T-helper 9 cell (primary cell): ENCODE measurements around the gene NAA35.
"Not testable (repeated sequence)": the region's sequence is repeated elsewhere in the genome, so short reads cannot be mapped to it uniquely, and the experiment has no call there.

ENCODE experiments used
- DNase-seq: peaks from one replicate; pipeline ENCODE4 v3.0.0-alpha.2; 2020
- total RNA-seq, 2 donors: gene quantifications; one replicate each; lab custom pipeline; 2026; lab: John Stamatoyannopoulos, UW

The NAA35 gene
- total RNA-seq, result 34.8 to 54.3 reads per million in 2 donors

DNA sequence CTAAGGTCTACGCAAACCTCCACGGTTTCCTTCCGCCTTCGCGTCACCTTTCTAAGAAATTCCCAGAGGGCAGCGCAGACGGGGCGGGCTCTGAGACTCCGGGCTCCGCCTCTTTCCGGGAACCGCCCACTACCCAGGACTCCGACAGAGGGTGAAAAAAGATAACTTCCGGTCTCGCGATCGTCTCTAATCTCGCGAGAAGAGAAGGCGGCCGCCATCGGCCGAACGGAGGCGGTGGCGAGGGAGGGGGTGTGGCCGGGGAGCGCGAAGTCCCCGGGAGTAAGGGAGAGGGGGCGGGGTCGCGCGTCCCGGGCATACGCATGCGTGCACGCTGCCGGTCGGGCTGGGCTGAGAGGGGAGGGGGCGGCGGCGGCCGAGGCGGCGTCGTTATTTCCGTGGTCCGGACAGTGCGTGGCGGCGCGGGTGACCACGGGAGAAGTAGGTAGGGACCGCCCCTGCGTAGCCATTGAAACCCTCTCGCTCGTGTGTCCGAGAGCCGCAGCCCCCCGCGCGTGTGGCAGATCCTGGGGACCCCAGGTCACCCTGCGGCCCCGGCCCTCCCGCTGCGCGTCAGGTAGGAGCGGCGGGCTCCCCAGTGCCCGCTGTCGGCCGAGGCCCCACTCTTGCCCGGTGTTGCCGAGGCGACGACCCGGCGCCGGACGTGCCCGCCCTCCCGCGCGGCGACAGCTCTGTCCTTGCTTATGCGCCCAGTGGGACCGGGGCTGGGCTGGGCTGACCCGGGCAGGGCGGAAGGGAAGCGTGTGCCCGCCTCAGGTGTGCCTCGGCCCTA lies at the start of gene NAA35:
Gene NAA35 (plus strand): TSS at position 315 of the 790 bp plus-strand sequence. CDS start 1,014 bp downstream, outside the sequence.
- peak; percentile 98 for DNase-seq

GRCh38 chr9:85892401-85892800 lies 48.5 kb upstream of the NAA35 start:
- no peak for DNase-seq

DNA sequence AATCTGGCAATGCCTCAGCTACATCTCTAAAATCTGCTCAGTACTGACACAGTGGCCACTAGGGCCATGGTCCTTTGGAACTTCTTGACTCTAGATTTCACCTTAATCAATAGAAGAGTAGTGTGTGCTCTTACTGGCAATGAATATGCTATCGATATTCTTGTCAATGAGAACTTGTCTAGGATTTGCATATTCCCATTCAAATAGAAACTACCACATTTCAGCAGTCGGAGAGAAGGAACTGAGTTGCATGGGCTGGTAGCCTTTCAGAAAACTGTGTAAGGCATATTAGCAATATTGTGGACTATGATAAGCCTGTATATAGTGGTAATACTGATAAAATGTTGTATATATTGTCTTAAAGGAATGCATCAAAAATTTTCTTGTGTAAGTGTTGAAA lies 45.3 kb upstream of the NAA35 start:
- DNase-seq, result no peak

DNA sequence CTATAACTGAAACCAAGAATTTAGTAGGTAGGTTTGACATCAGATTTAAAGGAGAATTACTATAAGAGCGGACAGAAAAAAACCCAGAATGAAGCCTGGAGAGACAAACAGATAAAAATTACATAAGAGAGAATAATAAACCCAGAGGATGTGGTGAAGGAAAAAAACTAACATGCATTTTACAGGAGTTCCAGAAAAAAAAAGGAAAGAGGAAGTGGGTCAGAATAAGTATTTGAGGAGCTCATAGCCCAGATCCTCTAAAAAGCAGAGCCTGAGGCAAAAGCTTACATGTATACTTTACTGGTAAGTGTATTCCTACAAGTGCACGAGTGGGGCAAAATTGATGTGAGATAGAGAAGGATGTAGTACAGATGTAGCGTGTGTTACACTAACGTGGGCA lies 43.1 kb upstream of the NAA35 start:
- no peak for DNase-seq

GRCh38 chr9:85898332-85898731 lies 42.6 kb upstream of the NAA35 start:
- no peak for DNase-seq

GRCh38 chr9:85899388-85899787 lies 41.6 kb upstream of the NAA35 start:
- DNase-seq, result no peak

- peak; percentile 13 for DNase-seq
These were observed 40.3 kb upstream of the NAA35 start for GRCh38 chr9:85900504-85901201.

DNA sequence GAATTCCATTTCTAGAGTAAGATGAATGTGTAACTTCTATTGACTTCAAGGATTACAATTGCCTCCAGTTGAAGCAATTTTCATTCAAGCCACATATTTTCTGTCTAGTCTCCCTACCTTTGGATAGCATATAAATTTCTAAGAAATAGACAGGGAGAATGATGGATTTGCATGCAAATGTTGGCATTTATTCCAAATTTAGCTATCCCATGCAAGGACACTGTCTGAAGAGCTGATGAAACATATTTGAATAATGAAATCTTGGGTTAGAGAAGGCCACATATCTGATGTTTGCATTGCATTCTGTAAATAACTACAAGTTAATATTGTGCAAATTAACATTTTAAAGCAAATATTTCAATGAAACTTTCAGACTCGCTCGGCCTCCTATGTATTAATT lies 36.0 kb upstream of the NAA35 start:
- DNase-seq, result no peak

- DNase-seq, result no peak
These were observed 35.0 kb upstream of the NAA35 start for GRCh38 chr9:85905957-85906356.

DNA sequence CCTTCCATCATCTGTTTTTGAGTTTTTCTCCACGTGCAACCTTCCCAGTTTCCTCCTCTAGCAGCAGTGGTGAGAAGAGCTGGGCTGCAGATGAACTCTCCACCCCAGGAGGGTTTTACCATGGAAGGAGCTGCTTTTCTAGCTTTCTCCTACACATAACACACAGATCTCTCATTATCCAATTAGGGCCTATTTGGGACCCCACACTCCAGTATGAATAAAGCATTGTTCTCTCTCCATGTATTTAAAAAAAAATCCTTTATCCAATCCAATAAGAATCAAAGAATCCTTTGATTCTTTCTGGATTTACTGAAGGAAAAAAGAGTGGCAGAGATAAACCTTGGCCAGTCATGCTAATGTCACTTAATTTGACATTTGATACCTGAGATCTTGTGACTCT lies 31.6 kb upstream of the NAA35 start:
- DNase-seq, result no peak

DNA sequence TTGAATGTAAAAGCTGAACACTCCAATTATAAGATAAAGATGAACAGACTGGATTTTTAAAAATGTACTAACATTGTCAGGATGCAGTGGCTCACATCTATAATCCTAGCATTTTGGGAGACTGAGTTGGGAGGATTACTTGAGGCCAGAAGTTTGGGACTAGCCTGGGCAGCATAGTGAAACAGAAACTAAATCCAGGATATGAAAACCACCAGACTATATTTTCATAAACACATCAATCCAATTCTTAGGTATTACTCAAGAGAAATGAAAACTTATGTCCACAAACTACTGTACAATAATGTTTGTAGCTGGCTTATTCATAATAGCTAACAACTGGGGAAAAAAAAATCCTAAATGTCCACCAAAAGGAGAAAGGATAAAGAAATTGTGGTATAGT lies 26.8 kb upstream of the NAA35 start:
- DNase-seq, result no peak

DNA sequence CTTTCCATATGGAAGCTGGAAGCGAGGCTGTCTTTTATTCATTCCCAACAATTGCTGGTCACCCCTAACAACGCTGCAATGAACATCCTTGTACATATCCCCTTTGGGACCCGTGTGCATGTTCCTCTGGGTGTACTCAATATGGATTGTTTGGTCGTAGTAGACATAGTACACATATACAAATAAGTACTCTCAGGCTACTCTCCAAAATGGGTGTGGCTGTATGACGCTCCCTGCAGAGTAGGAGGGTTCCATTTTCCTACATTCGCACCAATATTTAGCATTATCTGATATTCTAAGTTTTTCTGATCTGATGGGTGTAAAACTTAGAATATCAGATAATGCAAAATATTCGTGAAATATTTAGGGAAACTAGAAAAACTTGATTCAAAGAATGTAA lies 23.2 kb upstream of the NAA35 start:
- DNase-seq, result no peak

- no peak for DNase-seq
These were observed 15.5 kb upstream of the NAA35 start for GRCh38 chr9:85925493-85925892.

DNA sequence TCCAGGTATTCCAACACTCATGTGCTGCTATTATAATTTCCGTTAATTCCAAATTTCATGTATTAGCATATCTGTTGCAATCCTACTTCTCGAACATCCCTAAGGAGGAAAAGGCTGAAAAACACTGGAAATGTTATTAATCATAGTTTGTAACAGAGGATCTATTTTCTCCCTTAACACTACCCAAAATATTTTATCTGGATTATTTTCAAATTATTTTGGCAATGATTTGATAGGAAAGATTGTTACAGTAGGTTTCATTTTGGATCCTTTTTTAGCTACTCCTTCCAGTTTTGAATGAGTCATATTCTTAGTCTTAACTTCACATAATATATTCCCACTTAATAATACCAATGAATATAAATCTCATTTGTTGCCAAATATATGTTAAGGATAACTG lies 13.9 kb upstream of the NAA35 start:
- DNase-seq, result no peak

DNA sequence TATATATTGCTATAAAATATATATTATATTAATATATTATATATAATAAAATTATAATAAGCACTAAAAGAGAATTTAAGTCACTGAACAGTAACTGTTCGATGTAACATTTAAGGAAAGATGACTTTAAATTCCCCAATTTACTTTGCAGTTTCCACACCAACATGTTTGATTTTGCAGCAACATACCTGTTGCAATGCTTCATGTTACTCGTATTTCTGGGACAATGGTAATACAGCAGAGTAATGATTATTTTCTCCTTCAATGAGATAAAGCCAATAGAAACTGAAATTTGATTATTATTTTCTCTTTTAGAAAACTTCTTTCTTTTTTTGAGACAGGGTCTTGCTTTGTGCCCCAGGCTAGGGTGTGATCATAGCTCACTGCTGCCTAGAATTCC lies 9.5 kb upstream of the NAA35 start:
- DNase-seq, result no peak

- not testable (repeated sequence) for DNase-seq
These were observed 5.0 kb upstream of the NAA35 start for GRCh38 chr9:85935950-85936349.

DNA sequence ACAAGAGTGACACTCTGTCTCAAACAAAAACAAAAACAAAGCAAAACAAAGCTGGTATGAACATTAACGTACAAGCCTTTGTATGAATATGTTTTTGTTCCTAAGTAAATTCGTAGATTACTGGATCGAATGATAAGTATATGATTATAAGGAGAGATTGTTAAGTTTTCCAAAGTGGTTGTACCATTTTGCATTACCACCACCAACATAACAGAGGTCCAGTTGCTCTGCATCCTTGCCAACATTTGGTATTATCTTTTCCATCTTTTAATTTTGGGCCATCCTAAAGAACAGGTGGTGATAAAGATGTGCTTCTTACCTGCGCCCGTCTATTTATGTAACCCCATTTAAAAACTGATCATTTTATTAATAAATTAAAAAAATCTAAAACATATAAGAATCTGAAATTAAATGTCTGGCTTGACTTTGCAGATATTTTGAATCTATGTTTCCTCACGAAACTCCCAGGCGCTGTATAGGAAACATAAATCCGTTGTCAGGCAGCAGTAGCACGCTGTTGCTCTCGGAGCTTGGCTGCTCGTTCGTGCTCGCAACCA lies 593 bp upstream of the NAA35 start:
- DNase-seq, result no peak

GRCh38 chr9:85941622-85941940 lies 635 bp downstream of the NAA35 start:
- DNase-seq, result no peak

GRCh38 chr9:85941966-85942912 lies 1.3 kb downstream of the NAA35 start:
- DNase-seq, result no peak

DNA sequence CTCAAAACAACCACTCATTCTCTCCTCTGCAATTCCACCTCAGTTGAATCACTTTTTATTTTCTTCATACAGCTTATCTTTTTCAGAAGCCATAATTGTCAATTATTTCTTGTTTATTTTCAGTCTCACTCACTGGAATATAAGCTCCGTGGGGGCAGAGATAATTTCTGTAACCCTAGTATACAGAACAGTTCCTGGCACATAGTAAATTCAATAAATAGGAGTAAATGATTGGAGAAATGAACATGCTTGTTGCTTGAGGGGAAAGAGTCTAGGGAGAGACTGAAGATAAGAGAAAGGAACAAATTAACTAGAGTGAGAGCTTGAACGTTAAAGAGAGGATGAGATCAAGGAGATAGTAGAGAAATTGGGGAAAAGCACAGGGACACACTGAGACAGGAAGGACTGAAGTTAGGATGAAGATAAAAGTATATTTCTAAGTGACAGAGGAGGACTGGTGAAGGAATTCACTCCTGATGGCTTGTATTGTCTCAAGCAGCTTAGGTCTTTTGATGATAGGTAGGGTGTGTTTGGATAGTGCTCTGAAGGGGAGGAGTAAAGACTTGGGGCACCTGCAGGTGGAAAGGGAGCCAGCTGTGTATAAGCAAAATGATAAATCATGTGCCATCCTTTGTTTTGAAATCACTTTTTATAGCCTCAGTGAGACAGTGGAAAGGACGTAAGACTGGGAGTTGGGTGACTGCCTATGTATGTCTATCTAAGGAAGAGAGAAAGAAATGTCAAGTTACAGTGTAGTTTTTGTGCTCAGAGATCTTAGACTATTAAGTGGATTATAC lies 2.2 kb downstream of the NAA35 start:
- DNase-seq, result no peak

DNA sequence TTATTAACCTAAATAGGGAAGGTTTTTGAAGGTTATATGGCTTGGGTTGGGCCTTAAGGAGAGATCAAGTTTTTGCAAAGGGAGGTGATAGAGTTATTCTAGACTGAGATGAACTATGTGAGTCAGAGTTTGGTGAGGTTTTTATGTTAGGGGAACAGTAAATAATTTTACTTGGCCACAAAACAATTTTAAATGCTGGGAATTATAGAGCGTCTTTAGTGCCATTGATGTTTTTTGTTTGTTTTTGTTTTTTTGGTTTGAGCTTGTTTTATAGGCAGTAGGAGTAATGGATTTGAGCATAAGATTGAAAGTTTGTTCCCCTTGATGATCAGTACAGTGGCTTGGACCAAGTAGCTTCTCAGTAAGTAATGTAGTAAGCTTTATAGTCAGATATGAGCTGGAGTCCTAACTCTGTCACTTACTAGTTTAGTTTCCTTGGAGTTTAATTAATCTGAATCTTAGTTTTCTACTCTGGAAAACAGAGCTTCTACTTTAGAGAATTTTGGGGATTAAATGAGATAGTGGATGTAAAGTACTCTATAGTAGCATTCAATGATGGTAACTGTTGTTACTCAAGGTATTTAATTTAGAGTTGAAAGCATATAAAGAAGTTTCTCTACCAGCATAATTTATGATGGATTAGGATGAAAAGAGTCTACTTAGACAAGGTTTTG lies 2.9 kb downstream of the NAA35 start:
- DNase-seq, result no peak

DNA sequence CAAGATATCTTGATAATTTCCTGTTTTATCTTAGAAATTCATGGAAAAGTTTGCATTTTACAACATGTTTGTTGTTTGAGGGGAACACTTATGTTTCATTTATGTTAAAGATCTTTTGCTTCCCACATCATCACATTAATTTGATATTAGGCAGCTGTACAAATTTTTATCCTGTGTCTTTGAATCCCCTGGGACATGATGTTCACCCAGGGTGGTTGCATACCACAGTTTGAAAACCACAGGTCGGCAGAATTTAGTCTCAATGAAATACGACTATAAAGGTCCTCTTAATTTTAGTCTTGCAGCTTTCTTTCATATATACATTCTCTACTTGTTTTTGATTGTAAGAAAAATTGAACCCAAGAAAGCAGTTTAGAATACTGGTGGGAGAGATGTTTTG lies 3.7 kb downstream of the NAA35 start:
- no peak for DNase-seq
